Activated naive CD8-positive, alpha-beta T cell treated with anti-CD3 and anti-CD28 coated beads for 36 hours (primary cell): ENCODE measurements around the gene ARHGDIA. TPM values are rescaled to one million over a fixed set of nuclear protein-coding genes. Genes with fewer than 3 reads are reported as not detected.

ENCODE experiments used
- DNase-seq: peaks from one replicate; pipeline ENCODE4 v3.0.0; 2021
- H3K27ac Mint-ChIP-seq: one replicate; pipeline ENCODE4 v1.8.0; 2022; ENCODE audit warnings: mild to moderate bottlenecking, moderate library complexity, mixed read lengths
- H3K27me3 Mint-ChIP-seq: one replicate; pipeline ENCODE4 v1.8.0; 2022; ENCODE audit warnings: mild to moderate bottlenecking, mixed read lengths
- H3K36me3 Mint-ChIP-seq: one replicate; pipeline ENCODE4 v1.8.0; 2021; ENCODE audit warnings: mild to moderate bottlenecking, mixed read lengths
- H3K4me1 Mint-ChIP-seq: one replicate; pipeline ENCODE4 v1.8.0; 2021; ENCODE audit warnings: mixed read lengths
- H3K4me3 Mint-ChIP-seq: one replicate; pipeline ENCODE4 v1.8.0; 2022; ENCODE audit warnings: mild to moderate bottlenecking, moderate library complexity, mixed read lengths
- H3K9me3 Mint-ChIP-seq: one replicate; pipeline ENCODE4 v1.8.0; 2022; ENCODE audit warnings: mixed read lengths
- total RNA-seq, 2 experiments: library from RNA; stranded (reverse); gene quantifications; one replicate each; pipeline ENCODE4 v1.2.3, GENCODE V29; 2021

Gene ARHGDIA
- total RNA-seq, 2 experiments from 2014 or later, result 556 to 594 TPM

DNA sequence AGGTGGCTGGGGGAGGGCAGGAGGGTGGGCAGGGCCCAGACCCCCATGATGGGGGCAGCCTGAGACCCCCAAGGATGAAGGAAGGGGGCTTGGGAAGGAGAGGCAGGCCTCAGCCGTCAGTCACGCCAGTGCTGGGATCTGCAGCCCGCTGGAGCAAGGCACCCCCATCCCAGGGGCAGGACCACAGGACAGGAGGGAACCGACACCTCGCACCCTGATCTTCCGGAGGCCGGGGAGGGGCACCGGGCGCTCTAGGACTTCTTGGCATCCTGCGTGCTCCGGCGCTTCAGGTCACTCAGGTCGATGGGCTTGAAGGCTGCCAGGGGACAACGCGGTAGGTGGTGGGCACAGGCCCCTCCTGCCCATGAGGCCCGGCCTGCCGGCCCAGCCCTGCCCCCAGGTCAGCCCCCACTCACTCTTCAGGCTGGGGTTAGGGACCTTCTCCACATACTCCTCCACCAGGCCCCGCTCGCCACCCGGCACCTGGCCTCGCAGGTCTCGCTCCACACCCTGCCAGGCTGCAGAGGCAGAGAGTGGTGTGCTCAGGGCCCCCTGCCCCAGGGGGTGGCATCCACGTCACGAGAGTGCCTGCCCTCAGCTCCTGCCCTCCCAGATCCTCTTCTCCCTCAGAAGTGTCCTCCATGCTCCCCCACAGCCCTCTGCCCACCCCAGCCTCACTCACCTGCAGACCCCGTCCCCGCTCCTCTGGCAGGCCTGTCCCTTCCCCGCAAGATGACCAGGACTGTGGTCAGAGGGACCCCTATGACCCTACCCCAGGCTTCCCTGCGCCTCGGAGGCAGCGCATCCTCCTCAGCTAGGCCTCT, 47.9 kb downstream of the ARHGDIA start:
- Mint-ChIP-seq H3K36me3 (peaks cover 2% of the 10 kb centered on the region), H3K27me3 (no peaks in the 10 kb centered on the region), H3K4me3 (no peak overlapping the region), H3K27ac (no peak overlapping the region), H3K4me1 (no peaks in the 10 kb centered on the region), H3K9me3 (no peaks in the 10 kb centered on the region)
- DNase-seq, result no peak

DNA sequence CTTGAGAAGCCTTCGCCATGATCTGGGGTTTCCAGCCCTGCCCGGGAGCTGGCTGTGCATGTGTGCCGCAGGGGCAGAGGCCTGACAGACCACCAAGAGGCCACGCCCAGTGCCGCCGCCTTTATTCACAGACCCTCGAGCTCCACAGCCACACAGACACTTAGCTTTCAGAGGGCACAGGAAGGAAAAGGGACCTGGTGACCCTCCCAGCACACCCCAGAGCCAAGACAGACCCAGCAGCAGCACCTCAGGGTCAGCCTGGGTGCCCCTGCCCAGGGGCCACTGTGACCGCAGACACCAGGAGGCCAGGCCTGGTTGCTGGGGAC, 48.9 kb downstream of the ARHGDIA start:
- no peaks in the 10 kb centered on the region for H3K9me3 Mint-ChIP-seq
- DNase-seq, result no peak
- peaks cover 2% of the 10 kb centered on the region for H3K36me3 Mint-ChIP-seq
- peaks cover 4% of the 10 kb centered on the region for H3K27me3 Mint-ChIP-seq
- no peaks in the 10 kb centered on the region for H3K4me1 Mint-ChIP-seq
- no peak overlapping the region for H3K27ac Mint-ChIP-seq
- no peak overlapping the region for H3K4me3 Mint-ChIP-seq

DNA sequence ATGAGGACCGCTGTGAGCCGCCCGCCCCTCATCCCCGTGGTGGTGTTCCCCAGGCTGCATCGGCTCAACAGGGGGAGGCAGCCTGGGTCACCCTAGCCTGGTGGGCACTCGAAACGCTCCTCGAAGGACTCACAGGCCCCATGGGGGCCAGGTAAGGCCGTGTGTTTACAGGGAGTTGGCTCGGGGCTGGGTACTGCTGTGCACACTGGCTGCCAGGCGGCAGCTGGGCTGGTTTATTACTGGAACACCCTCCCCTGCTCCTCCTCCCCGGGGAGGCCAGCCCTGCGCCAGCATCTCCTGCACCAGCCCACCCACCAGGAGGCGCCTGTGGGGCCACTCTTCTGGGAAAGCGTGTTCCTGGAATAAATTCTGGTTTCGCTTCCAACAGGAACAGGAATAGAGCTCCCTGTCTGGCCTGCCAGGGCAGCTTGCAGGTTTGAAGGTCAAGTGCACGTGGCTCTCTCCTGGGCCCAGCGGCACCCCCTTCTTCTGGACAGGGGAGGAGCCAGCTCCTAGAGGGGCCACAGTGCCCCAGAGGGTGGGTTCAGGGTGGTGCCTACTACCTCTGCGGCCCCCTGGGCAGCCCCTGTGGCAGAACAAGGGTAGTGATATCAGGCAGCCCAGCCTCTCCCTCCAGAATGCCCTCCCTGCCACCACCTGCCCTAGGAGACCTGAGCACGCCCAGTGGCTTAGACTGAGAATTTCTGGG, 49.4 kb downstream of the ARHGDIA start:
- DNase-seq, result peak; percentile 48
- H3K27me3 Mint-ChIP-seq, result peaks cover 4% of the 10 kb centered on the region
- H3K4me3 Mint-ChIP-seq, result no peak overlapping the region
- peaks cover 2% of the 10 kb centered on the region for H3K36me3 Mint-ChIP-seq
- no peak overlapping the region for H3K27ac Mint-ChIP-seq
- H3K9me3 Mint-ChIP-seq, result no peaks in the 10 kb centered on the region
- no peaks in the 10 kb centered on the region for H3K4me1 Mint-ChIP-seq

DNA sequence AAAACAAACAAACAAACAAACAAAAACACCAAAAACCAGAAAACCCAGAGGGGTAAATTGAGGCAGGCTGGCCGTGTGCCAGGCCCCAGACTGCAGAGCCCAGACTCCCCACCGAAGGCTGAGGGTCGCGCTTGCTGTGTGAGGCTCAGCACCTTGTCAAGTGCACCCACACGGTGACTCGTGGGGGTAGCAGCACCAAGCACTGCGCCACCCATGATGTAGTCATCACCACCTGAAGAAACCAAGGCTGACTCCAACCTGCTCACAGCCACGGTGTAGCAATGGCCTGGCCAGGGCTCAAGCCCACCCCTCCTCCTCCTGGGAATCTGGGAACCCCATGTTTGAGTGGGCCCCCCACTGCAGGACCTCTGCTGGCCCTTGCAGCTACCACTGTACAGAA, 50.0 kb downstream of the ARHGDIA start:
- Mint-ChIP-seq H3K36me3 (peaks cover 2% of the 10 kb centered on the region), H3K4me1 (no peaks in the 10 kb centered on the region), H3K27me3 (peaks cover 4% of the 10 kb centered on the region), H3K4me3 (no peak overlapping the region), H3K9me3 (no peaks in the 10 kb centered on the region), H3K27ac (no peak overlapping the region)
- no peak for DNase-seq

DNA sequence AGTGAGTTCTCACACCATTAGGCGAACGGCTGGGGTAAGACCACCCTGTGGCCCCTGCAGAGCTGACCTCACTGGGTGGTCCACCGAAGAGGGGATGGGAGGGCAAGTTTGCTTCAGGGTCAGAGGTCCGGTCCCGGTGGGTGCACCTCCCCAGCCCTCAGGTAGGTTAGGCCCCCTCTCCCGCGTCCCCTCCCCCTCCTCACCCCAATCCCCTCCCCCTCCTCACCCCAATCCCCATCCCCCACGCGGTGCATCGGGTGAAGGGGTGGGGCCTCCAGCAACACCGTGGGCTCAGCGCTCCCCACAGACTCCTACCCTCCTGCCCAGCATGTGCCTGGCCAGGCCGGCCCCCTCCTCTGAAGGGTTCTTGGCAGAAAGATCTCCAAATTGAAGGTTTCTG, 51.4 kb downstream of the ARHGDIA start:
- Mint-ChIP-seq H3K27ac (no peak overlapping the region), H3K27me3 (peaks cover 4% of the 10 kb centered on the region), H3K4me3 (no peak overlapping the region), H3K9me3 (no peaks in the 10 kb centered on the region), H3K36me3 (peaks cover 2% of the 10 kb centered on the region), H3K4me1 (no peaks in the 10 kb centered on the region)
- DNase-seq, result no peak

DNA sequence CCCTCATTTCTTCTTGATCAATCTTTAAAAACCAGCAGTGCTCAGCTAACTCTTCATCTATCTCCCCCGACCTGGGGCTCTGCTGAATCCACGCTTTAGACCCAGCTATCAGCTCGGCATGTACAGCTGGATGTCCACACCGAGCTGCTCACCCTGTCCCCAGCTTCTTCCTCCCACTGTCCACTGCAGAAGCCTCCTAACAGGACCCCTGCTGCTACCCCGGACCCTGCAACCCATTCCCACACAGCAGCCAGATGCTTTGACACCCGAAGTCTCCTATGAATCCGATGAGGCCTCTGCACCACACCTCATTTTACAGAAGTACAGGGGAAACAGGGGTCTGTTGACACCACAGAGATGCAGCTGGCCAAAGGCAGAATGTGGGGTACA, 53.4 kb downstream of the ARHGDIA start:
- H3K27me3 Mint-ChIP-seq, result peaks cover 4% of the 10 kb centered on the region
- no peak overlapping the region for H3K27ac Mint-ChIP-seq
- H3K9me3 Mint-ChIP-seq, result no peaks in the 10 kb centered on the region
- H3K36me3 Mint-ChIP-seq, result no peaks in the 10 kb centered on the region
- DNase-seq, result no peak
- no peak overlapping the region for H3K4me3 Mint-ChIP-seq
- no peaks in the 10 kb centered on the region for H3K4me1 Mint-ChIP-seq

Other genes with a start within 250 kb of the ARHGDIA start
- gene NPLOC4, start 234.2 kb downstream of the ARHGDIA start, total RNA-seq, result 100 to 1,000 TPM; 103 TPM
- gene TSPAN10, start 234.1 kb downstream of the ARHGDIA start, total RNA-seq, result under 1 TPM; 0.19 to 0.26 TPM
- gene PDE6G, start 214.8 kb downstream of the ARHGDIA start, total RNA-seq, result 1 to 10 TPM; 8.6 to 9.1 TPM
- 10 to 100 TPM; 53.0 to 56.1 TPM for gene OXLD1, start 204.7 kb downstream of the ARHGDIA start, total RNA-seq
- gene CCDC137, start 204.6 kb downstream of the ARHGDIA start, total RNA-seq, result 10 to 100 TPM; 54.8 to 63.3 TPM
- gene ARL16, start 187.5 kb downstream of the ARHGDIA start, total RNA-seq, result 10 to 100 TPM; 17.9 to 19.2 TPM
- gene HGS, start 187.3 kb downstream of the ARHGDIA start, total RNA-seq, result 100 to 1,000 TPM in 1 of 2 experiments, 10 to 100 TPM in 1; 99.3 to 107 TPM
- 100 to 1,000 TPM; 211 to 227 TPM for gene MRPL12, start 168.0 kb downstream of the ARHGDIA start, total RNA-seq
- 10 to 100 TPM; 41.0 to 43.4 TPM for gene SLC25A10, start 159.1 kb downstream of the ARHGDIA start, total RNA-seq
- not detected for gene GCGR, start 67.2 kb downstream of the ARHGDIA start, total RNA-seq
- gene MCRIP1, start 38.0 kb downstream of the ARHGDIA start, total RNA-seq, result 10 to 100 TPM; 45.4 to 48.4 TPM
- gene PPP1R27, start 36.3 kb downstream of the ARHGDIA start, total RNA-seq, result not detected
- gene P4HB, start 10.8 kb downstream of the ARHGDIA start, total RNA-seq, result 100 to 1,000 TPM; 395 to 405 TPM
- gene ALYREF, start 20.2 kb upstream of the ARHGDIA start, total RNA-seq, result 100 to 1,000 TPM; 306 to 311 TPM
- 100 to 1,000 TPM; 119 to 126 TPM for gene ANAPC11, start 20.4 kb upstream of the ARHGDIA start, total RNA-seq
- under 1 TPM in 1 of 2 experiments, not detected in 1; 0.47 TPM for gene NPB, start 30.9 kb upstream of the ARHGDIA start, total RNA-seq
- 10 to 100 TPM; 20.8 to 21.4 TPM for gene PCYT2, start 40.1 kb upstream of the ARHGDIA start, total RNA-seq
- gene SIRT7, start 46.8 kb upstream of the ARHGDIA start, total RNA-seq, result 10 to 100 TPM; 27.3 to 30.1 TPM
- 10 to 100 TPM; 18.4 to 19.2 TPM for gene MAFG, start 56.4 kb upstream of the ARHGDIA start, total RNA-seq
- gene PYCR1, start 66.0 kb upstream of the ARHGDIA start, total RNA-seq, result 100 to 1,000 TPM; 158 to 169 TPM
- not detected for gene MYADML2, start 75.9 kb upstream of the ARHGDIA start, total RNA-seq
- under 1 TPM; 0.19 to 0.36 TPM for gene NOTUM, start 89.8 kb upstream of the ARHGDIA start, total RNA-seq
- 10 to 100 TPM; 21.7 to 22.5 TPM for gene ASPSCR1, start 106.3 kb upstream of the ARHGDIA start, total RNA-seq
- 100 to 1,000 TPM; 119 to 131 TPM for gene CENPX, start 151.5 kb upstream of the ARHGDIA start, total RNA-seq
- 10 to 100 TPM; 16.5 to 17.3 TPM for gene LRRC45, start 152.0 kb upstream of the ARHGDIA start, total RNA-seq
- 1 to 10 TPM; 4.7 to 5.1 TPM for gene RAC3, start 160.3 kb upstream of the ARHGDIA start, total RNA-seq
- gene DCXR, start 166.4 kb upstream of the ARHGDIA start, total RNA-seq, result 100 to 1,000 TPM in 1 of 2 experiments, 10 to 100 TPM in 1; 93.3 to 104 TPM
- gene RFNG, start 180.5 kb upstream of the ARHGDIA start, total RNA-seq, result 10 to 100 TPM; 13.9 to 14.5 TPM
- 100 to 1,000 TPM in 1 of 2 experiments, 10 to 100 TPM in 1; 94.2 to 103 TPM for gene GPS1, start 180.6 kb upstream of the ARHGDIA start, total RNA-seq
- 100 to 1,000 TPM; 175 to 190 TPM for gene DUS1L, start 194.5 kb upstream of the ARHGDIA start, total RNA-seq
- 100 to 1,000 TPM; 282 to 287 TPM for gene FASN, start 226.9 kb upstream of the ARHGDIA start, total RNA-seq